Measurements from ENCODE around the gene CD2. TPM values are rescaled to one million over a fixed set of nuclear protein-coding genes. Genes with fewer than 3 reads are reported as not detected.
"Not testable (repeated sequence)": the region's sequence is repeated elsewhere in the genome, so short reads cannot be mapped to it uniquely, and the experiment has no call there.

Gene CD2
- polyA plus RNA-seq, 3 donors: 1.2 to 3.3 (median 1.8) TPM

GRCh38 chr1:116753312-116753711 is 918 bp upstream of the CD2 start:
- H3K27ac ChIP-seq (ENCODE audit: low read depth, low read length): no peak overlapping the region
- WGBS, 3 donors: 41 to 63% (median 48%) methylated on average over 3 of the region's 3 CpGs

DNA sequence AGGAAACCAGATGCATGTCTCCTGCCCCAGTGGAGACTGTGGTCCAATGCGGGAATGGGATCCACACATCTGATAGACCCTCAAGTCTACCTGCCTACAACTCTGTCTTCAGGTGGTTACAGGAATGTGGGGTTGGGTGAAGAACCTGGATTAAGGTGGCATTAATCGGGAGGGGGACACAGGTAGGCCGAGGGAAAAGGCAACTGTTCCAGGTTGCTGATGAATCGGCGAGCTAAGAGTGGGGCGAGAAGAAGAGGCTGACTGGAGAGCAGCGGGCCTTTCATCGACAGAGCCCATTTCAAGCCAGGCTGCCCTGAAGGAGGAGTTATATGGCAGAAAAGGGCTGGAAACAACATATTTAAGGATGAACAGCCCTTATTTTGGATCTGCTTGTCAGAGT is 836 bp downstream of the CD2 start:
- no peak overlapping the region for H3K27ac ChIP-seq (ENCODE audit: low read depth, low read length)

GRCh38 chr1:116755681-116756080 is 1.5 kb downstream of the CD2 start:
- WGBS, 3 donors: 73 to 88% (median 78%) methylated on average over 4 of the region's 4 CpGs
- no peak overlapping the region for H3K27ac ChIP-seq (ENCODE audit: low read depth, low read length)

More for the DNA sequence above, 836 bp downstream of the CD2 start:
- WGBS, 3 donors: 89 to 92% (median 91%) methylated on average over 8 of the region's 8 CpGs

- WGBS, 3 donors: 87 to 93% (median 91%) methylated on average over 7 to 8 of the region's 8 CpGs
- not testable (repeated sequence) for H3K27ac ChIP-seq (ENCODE audit: low read depth, low read length)
Observed at GRCh38 chr1:116756092-116756491, 1.9 kb downstream of the CD2 start.

GRCh38 chr1:116758456-116758815 is 4.2 kb downstream of the CD2 start:
- WGBS, 3 donors: 77 to 83% (median 79%) methylated on average over 4 to 5 of the region's 5 CpGs
- not testable (repeated sequence) for H3K27ac ChIP-seq (ENCODE audit: low read depth, low read length)

GRCh38 chr1:116759636-116760035 is 5.4 kb downstream of the CD2 start:
- no peak overlapping the region for H3K27ac ChIP-seq (ENCODE audit: low read depth, low read length)

GRCh38 chr1:116760487-116760886 is 6.3 kb downstream of the CD2 start:
- 91 to 95% (median 94%) methylated on average over 3 of the region's 3 CpGs for WGBS, 3 donors
- no peak overlapping the region for H3K27ac ChIP-seq (ENCODE audit: low read depth, low read length)

More at GRCh38 chr1:116759636-116760035, 5.4 kb downstream of the CD2 start:
- WGBS, 3 donors: 91 to 100% (median 98%) methylated on average over 1 of the region's 1 CpG

DNA sequence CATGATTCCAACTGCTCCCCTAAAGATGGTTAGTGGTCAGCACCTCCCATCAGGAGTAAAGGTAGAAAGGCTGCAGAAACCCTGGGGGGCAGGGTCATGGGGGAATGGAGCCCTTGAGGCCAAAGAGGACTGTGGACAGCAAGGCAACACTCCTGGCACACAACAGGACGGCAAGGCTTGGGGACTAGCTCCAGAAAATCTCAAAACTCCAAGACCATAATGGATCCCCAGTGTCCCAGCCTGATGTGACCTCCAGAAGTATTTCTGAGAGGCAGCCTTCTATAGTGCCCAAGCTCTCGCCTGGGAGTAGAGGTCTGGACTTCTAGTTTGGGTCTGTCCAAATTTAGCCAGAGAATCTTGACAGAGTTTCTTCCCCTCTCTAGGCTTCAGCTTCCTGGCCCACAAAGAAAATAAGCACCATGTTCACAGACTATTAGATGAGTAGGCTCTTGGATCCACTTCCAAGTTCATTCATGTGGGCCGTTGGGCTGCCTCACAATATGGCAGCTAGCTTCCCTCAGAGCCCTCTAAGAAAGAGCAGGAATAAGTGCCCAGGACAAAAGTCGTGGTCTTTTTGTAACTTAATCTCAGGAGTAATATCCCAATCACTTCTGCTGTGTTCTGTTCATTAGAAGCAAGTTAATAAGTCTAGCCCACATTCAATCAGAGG is 6.9 kb downstream of the CD2 start:
- WGBS, 3 donors: 78 to 92% (median 90%) methylated on average over 4 of the region's 4 CpGs

DNA sequence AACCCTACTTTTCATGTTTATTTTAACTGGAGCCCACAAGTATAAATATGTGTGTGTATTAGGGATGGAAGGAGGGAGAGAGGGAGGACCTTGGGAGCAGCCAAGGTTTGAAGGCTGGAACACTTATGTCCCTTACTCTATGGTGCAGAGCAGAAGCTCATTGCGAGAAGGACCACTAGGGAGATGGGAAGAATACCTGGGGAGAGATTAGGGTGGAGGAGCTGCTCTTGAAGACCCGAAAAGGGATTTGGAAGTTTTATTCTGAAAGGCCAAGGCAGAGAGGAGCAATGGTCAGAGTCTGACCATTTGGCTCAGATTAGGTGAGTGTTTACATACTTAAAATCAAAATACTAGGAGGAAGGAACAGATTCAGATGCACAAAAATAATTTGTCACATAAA is 8.1 kb downstream of the CD2 start:
- H3K27ac ChIP-seq (ENCODE audit: low read depth, low read length): no peak overlapping the region
- WGBS, 3 donors: 91 to 94% (median 92%) methylated on average over 2 of the region's 2 CpGs

More for the DNA sequence above, 6.9 kb downstream of the CD2 start:
- no peak overlapping the region for H3K27ac ChIP-seq (ENCODE audit: low read depth, low read length)

DNA sequence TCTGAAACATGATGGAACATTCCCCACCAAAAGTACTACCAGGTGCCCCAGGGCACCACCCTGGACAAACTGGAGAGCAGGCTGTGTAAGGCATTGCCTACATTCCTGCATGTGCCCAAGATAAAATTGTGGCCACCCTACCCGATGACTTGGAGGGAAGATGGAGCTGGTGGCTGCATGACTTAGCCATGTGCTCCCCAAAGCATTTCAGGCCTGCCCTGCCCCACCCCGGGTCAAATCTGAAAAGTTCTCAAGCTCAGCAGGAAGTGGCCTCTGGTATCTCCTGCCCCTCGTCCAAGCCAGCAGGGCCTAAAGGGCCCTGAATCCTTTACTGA is 8.5 kb downstream of the CD2 start:
- H3K27ac ChIP-seq (ENCODE audit: low read depth, low read length): no peak overlapping the region
- WGBS, 3 donors: 51 to 71% (median 64%) methylated on average over 3 of the region's 3 CpGs

DNA sequence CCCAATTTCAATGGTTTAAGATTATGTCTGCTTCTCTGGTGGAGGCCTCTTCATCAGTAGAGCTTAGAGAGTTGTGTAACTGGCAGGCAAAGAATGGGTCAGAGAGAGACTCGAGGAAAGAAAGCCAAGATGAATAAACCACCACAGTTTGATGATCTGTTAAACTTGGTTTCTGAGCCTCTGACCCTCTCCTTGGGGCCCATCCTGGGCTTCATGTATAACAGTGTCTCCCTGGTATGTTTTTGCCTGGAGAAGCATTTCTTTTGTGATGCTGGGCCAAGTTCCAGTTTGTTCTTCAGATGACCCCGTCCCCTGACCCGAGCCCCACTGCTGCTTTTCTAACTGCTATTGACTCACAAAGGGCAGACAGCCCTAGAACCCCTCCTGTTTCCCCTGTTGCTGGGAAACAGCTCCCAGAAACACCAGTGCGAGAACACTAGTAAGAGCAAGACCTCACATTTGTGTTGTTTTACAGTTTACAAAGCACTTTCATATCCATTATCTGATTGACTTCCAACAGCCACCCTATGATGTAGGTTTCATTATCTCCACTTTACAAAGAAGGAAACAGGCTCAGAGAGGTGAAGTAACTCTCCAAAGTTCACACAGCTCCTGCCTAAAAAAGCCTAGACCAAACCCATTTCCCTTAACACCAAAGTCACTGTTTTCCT is 9.0 kb downstream of the CD2 start:
- WGBS, 3 donors: 47 to 71% (median 64%) methylated on average over 4 of the region's 4 CpGs
- H3K27ac ChIP-seq (ENCODE audit: low read depth, low read length): no peak overlapping the region

GRCh38 chr1:116763787-116764465 is 9.7 kb downstream of the CD2 start:
- 67 to 80% (median 74%) methylated on average over 11 of the region's 11 CpGs for WGBS, 3 donors

GRCh38 chr1:116764466-116764898 is 10.3 kb downstream of the CD2 start:
- no peak overlapping the region for H3K27ac ChIP-seq (ENCODE audit: low read depth, low read length)
- WGBS, 3 donors: 86 to 95% (median 89%) methylated on average over 5 of the region's 5 CpGs

More at GRCh38 chr1:116763787-116764465, 9.7 kb downstream of the CD2 start:
- H3K27ac ChIP-seq (ENCODE audit: low read depth, low read length): no peak overlapping the region

DNA sequence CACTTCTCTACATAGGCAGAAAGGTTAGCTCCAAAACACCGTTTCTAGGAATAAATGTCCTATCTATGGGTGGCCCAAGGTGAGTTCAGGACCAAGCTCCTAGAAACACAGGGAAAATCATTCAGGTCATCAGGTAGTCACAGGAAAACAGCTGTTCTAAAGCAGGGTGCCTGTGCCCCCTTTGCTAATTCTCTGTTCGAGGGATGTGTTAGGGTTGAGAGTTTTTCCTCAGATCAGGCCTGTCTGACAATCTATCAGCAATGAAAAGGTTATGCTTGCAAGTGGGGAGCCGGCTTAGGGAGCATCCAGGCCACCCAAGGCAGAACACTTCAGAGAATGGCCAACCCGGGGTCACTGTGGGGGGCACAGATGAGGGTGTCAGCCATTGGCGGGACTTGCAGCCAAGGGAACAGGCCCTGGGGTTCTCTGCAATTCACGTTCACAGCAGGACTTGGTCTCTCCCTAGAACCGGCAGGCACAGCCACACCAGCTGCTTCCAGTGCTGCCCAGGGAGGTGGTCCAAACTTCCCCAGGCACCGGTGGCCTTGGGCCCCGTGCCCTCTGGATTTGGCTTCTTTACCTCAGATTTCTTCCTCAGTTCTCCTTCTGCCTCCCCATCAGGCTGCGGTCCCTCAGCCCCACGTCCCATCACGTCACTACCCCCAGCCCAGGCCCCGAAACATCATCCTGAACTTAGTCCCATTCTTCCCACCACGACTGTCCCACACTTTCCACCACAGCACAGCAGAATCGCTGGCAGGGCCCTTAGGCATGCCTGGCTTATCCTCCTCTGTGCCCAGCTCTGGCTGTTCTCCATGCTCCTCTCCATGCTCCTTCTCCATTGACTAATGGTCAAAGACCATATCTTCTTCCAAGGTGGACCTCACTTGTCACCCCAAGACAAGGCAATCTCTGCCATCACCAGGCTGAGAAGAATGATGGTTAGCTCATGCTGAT is 11.0 kb downstream of the CD2 start:
- WGBS, 3 donors: 90 to 91% (median 91%) methylated on average over 15 of the region's 15 CpGs
- H3K27ac ChIP-seq (ENCODE audit: low read depth, low read length): no peak overlapping the region

DNA sequence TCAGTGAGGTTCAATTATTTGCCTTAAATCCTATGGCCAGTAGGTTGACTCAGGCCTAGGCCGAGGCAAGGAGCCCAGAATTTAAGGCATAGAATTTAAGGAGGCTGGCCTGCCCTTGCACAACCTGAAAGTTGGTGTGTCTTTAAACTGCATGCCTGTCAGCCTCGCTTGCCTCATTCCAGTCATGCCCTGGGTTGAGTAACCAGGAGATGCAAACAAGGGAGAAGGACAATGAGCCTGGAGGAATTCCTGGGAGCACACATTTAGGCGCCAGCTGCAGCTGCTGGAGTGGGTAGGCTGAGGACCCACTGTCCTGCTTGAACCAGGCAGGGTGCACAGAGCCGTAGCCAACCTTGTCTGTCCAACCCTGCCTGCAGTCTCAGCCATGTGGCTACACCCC is 11.7 kb downstream of the CD2 start:
- H3K27ac ChIP-seq (ENCODE audit: low read depth, low read length): no peak overlapping the region
- 85 to 95% (median 92%) methylated on average over 4 of the region's 4 CpGs for WGBS, 3 donors

DNA sequence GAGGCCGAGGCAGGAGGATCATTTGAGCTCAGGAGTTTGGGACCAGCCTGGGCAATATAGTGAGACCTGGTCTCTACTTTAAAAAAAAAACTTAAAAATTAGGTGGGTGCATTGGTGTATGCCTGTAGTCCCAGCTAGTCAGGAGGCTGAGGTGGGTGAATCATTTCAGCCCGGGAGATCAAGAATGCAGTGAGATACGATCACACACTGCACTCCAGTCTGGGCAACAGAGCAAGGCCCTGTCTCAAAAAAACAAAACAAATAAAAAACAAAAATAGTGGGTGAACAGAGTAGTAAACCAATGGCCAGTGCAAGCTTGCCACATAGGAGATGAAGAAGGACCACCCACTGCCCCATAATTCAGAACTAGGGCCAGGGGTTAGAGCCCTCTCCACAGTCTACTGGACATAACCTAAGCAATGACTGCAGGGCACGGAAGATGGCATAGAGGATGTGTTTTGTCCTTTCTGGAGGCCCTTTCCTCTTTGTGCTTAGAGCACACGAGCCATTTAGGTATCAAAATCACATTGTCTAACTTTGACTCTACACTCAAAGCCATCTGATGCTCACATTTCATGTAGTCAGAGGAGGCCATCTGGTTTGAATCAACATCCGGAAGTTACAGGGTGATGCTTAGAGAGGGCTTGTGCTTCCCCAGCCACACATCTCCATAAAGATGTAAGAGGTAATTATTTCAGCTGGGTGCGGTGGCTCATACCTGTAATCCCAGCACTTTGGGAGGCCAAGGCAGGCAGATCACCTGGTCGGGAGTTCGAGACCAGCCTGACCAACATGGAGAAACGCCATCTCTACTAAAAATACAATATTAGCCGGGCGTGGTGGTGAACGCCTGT is 12.6 kb downstream of the CD2 start:
- no peak overlapping the region for H3K27ac ChIP-seq (ENCODE audit: low read depth, low read length)

GRCh38 chr1:116767782-116768382 is 13.7 kb downstream of the CD2 start:
- WGBS, 3 donors: 92 to 94% (median 93%) methylated on average over 5 of the region's 5 CpGs
- no peak overlapping the region for H3K27ac ChIP-seq (ENCODE audit: low read depth, low read length)

More for the DNA sequence above, 12.6 kb downstream of the CD2 start:
- 89 to 91% (median 90%) methylated on average over 13 of the region's 13 CpGs for WGBS, 3 donors

All from adipose tissue (tissue), 3 donors.